Activated T-cell treated with anti-CD3 and anti-CD28 coated beads for 24 hours (primary cell): Measurements from ENCODE around the gene ANGPTL5.
"Not testable (repeated sequence)": the region's sequence is repeated elsewhere in the genome, so short reads cannot be mapped to it uniquely, and the experiment has no call there.

Experiments
- DNase-seq: peaks from one replicate; pipeline ENCODE4 v3.0.0-alpha.2; 2020; ENCODE audit warnings: low read depth

Gene ANGPTL5

GRCh38 chr11:101916422-101916821 is at the start of gene ANGPTL5:
Gene ANGPTL5 (minus strand): TSS chr11:101916522. CDS start chr11:101907909, 8,613 bp downstream.
- DNase-seq = no peak

GRCh38 chr11:101964200-101964599 is 47.9 kb upstream of the ANGPTL5 start:
- not testable (repeated sequence) for DNase-seq

- DNase-seq = no peak
These were observed 43.9 kb upstream of the ANGPTL5 start for GRCh38 chr11:101960231-101960630.

GRCh38 chr11:101955701-101956100 is 39.4 kb upstream of the ANGPTL5 start:
- DNase-seq = no peak

GRCh38 chr11:101955278-101955677 is 39.0 kb upstream of the ANGPTL5 start:
- DNase-seq = no peak

- no peak for DNase-seq
These were observed 33.4 kb upstream of the ANGPTL5 start for GRCh38 chr11:101949680-101950220.

GRCh38 chr11:101945448-101945847 is 29.1 kb upstream of the ANGPTL5 start:
- DNase-seq = no peak

GRCh38 chr11:101944923-101945322 is 28.6 kb upstream of the ANGPTL5 start:
- no peak for DNase-seq

GRCh38 chr11:101940901-101941520 is 24.7 kb upstream of the ANGPTL5 start:
- no peak for DNase-seq

- no peak for DNase-seq
These were observed 15.4 kb upstream of the ANGPTL5 start for GRCh38 chr11:101931692-101932091.

GRCh38 chr11:101929294-101929915 is 13.1 kb upstream of the ANGPTL5 start:
- DNase-seq = no peak

- no peak for DNase-seq
These were observed 7.2 kb upstream of the ANGPTL5 start for GRCh38 chr11:101923554-101923953.

- DNase-seq = no peak
These were observed 4.7 kb upstream of the ANGPTL5 start for GRCh38 chr11:101920992-101921391.

GRCh38 chr11:101917226-101917625 is 904 bp upstream of the ANGPTL5 start:
- DNase-seq = no peak

GRCh38 chr11:101915791-101916291 is 481 bp downstream of the ANGPTL5 start:
- no peak for DNase-seq

- peak; percentile 93 for DNase-seq
These were observed 1.4 kb downstream of the ANGPTL5 start, which contains the start of gene CEP126 for GRCh38 chr11:101914738-101915426. Gene CEP126 (plus strand): TSS chr11:101915010. CDS start chr11:101915285, 275 bp downstream.

GRCh38 chr11:101914341-101914737 is 2.0 kb downstream of the ANGPTL5 start:
- no peak for DNase-seq

- no peak for DNase-seq
These were observed 2.7 kb downstream of the ANGPTL5 start for GRCh38 chr11:101913656-101914055.

- no peak for DNase-seq
These were observed 3.5 kb downstream of the ANGPTL5 start for GRCh38 chr11:101912823-101913284.

- no peak for DNase-seq
These were observed 7.2 kb downstream of the ANGPTL5 start for GRCh38 chr11:101909087-101909486.

GRCh38 chr11:101907815-101908214 is 8.5 kb downstream of the ANGPTL5 start:
- DNase-seq = no peak

GRCh38 chr11:101894505-101894904 is 21.8 kb downstream of the ANGPTL5 start:
- no peak for DNase-seq

GRCh38 chr11:101889767-101890166 is 26.6 kb downstream of the ANGPTL5 start:
- no peak for DNase-seq
